ENCODE data around the gene FAM240B. TPM values are rescaled to one million over a fixed set of nuclear protein-coding genes. Genes with fewer than 3 reads are reported as not detected.

Gene FAM240B
- polyA plus RNA-seq, 1 donor from 2014 or later, result not detected

DNA sequence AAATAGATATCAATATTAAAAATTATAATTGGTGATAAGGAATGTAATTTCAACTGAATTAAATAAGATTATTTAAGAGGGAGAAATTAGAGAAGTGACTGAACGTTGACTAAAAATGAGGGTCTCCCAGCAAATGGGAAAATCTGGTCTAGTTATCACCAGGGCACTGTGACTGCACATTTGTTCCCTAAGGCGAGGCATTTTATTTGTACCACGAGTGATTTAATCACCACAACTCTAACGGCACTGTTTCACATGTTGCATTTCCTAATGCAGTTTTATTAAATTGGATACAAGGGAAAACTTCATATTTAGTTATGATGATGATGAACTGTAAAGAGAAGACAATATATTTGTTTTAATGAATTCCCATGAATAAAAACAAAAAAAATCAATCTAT, 26.4 kb upstream of the FAM240B start:
- Histone ChIP-seq H4K20me1 (ENCODE audit: insufficient read depth) (no peaks in the 10 kb centered on the region), H3K9me3 (ENCODE audit: low read length) (no peaks in the 10 kb centered on the region), H3K79me2 (replicated peaks; ENCODE audit: insufficient read depth, low read length) (no peaks in the 10 kb centered on the region), H3K9me2 (ENCODE audit: insufficient read depth, low read length) (no peaks in the 10 kb centered on the region), H3K4me2 (ENCODE audit: low read length) (no peak overlapping the region), H3K9ac (ENCODE audit: low read length) (no peak overlapping the region), H3K36me3 (ENCODE audit: insufficient read depth, low read length) (no peaks in the 10 kb centered on the region), H3F3A (ENCODE audit: insufficient read depth, low read length, poor library complexity, severe bottlenecking) (no peaks in the 10 kb centered on the region), H3K27me3 (ENCODE audit: insufficient read depth, low read depth, low read length) (no peaks in the 10 kb centered on the region), H2AFZ (ENCODE audit: low read depth, low read length) (no peak overlapping the region), H3K4me3 (ENCODE audit: low read length) (no peak overlapping the region), H3K27ac (ENCODE audit: low read length) (no peak overlapping the region)
- TF ChIP-seq, protein P1, sequence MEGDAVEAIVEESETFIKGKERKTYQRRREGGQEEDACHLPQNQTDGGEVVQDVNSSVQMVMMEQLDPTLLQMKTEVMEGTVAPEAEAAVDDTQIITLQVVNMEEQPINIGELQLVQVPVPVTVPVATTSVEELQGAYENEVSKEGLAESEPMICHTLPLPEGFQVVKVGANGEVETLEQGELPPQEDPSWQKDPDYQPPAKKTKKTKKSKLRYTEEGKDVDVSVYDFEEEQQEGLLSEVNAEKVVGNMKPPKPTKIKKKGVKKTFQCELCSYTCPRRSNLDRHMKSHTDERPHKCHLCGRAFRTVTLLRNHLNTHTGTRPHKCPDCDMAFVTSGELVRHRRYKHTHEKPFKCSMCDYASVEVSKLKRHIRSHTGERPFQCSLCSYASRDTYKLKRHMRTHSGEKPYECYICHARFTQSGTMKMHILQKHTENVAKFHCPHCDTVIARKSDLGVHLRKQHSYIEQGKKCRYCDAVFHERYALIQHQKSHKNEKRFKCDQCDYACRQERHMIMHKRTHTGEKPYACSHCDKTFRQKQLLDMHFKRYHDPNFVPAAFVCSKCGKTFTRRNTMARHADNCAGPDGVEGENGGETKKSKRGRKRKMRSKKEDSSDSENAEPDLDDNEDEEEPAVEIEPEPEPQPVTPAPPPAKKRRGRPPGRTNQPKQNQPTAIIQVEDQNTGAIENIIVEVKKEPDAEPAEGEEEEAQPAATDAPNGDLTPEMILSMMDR (IDR thresholded peaks at IDR 0.05; ENCODE audit: poor library complexity, severe bottlenecking), result no peak
- no peak for TF ChIP-seq EP300 (conservative IDR thresholded peaks at IDR 0.05; ENCODE audit: poor library complexity, severe bottlenecking)
- TF ChIP-seq RAD21 (conservative IDR thresholded peaks at IDR 0.05), result no peak
- no peak for TF ChIP-seq POLR2AphosphoS5 (IDR thresholded peaks at IDR 0.05)
- no peak for TF ChIP-seq EZH2 (IDR thresholded peaks at IDR 0.05; ENCODE audit: borderline replicate concordance, insufficient read depth, low read length, poor library complexity, severe bottlenecking)
- no peak for TF ChIP-seq SMC3 (conservative IDR thresholded peaks at IDR 0.05; ENCODE audit: poor library complexity)
- TF ChIP-seq, protein P2, sequence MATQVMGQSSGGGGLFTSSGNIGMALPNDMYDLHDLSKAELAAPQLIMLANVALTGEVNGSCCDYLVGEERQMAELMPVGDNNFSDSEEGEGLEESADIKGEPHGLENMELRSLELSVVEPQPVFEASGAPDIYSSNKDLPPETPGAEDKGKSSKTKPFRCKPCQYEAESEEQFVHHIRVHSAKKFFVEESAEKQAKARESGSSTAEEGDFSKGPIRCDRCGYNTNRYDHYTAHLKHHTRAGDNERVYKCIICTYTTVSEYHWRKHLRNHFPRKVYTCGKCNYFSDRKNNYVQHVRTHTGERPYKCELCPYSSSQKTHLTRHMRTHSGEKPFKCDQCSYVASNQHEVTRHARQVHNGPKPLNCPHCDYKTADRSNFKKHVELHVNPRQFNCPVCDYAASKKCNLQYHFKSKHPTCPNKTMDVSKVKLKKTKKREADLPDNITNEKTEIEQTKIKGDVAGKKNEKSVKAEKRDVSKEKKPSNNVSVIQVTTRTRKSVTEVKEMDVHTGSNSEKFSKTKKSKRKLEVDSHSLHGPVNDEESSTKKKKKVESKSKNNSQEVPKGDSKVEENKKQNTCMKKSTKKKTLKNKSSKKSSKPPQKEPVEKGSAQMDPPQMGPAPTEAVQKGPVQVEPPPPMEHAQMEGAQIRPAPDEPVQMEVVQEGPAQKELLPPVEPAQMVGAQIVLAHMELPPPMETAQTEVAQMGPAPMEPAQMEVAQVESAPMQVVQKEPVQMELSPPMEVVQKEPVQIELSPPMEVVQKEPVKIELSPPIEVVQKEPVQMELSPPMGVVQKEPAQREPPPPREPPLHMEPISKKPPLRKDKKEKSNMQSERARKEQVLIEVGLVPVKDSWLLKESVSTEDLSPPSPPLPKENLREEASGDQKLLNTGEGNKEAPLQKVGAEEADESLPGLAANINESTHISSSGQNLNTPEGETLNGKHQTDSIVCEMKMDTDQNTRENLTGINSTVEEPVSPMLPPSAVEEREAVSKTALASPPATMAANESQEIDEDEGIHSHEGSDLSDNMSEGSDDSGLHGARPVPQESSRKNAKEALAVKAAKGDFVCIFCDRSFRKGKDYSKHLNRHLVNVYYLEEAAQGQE (IDR thresholded peaks at IDR 0.05; ENCODE audit: borderline replicate concordance), result no peak
- no peak for TF ChIP-seq MXI1 (conservative IDR thresholded peaks at IDR 0.05; ENCODE audit: poor library complexity, severe bottlenecking)
- no peak for TF ChIP-seq TAF1 (IDR thresholded peaks at IDR 0.05; ENCODE audit: low read depth)

DNA sequence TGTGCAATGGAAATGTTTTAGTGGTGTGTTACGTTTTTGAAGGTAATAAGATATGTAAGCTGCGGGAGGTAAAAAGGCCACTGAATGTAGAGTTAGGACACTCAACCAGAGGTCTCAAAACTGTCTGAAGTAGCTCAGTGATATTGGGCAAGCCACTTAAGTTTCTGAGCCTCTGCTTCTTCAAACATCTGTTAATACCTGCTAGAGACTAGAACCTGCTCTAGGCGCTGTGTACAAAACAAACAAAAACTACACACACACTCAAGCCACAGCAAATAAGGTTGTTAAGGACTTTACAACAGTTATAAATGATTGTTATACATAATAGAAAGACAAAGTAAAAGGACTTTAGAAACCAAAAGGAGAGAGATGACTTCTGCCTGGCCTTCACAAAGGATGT, 24.6 kb upstream of the FAM240B start:
- Histone ChIP-seq H3K4me2 (ENCODE audit: low read length) (no peak overlapping the region), H3F3A (ENCODE audit: insufficient read depth, low read length, poor library complexity, severe bottlenecking) (no peaks in the 10 kb centered on the region), H3K9me2 (ENCODE audit: insufficient read depth, low read length) (no peaks in the 10 kb centered on the region), H2AFZ (ENCODE audit: low read depth, low read length) (no peak overlapping the region), H3K9me3 (ENCODE audit: low read length) (no peaks in the 10 kb centered on the region), H3K79me2 (replicated peaks; ENCODE audit: insufficient read depth, low read length) (no peaks in the 10 kb centered on the region), H3K4me3 (ENCODE audit: low read length) (no peak overlapping the region), H3K36me3 (ENCODE audit: insufficient read depth, low read length) (no peaks in the 10 kb centered on the region), H3K27ac (ENCODE audit: low read length) (no peak overlapping the region), H3K27me3 (ENCODE audit: insufficient read depth, low read depth, low read length) (no peaks in the 10 kb centered on the region), H3K9ac (ENCODE audit: low read length) (no peak overlapping the region), H4K20me1 (ENCODE audit: insufficient read depth) (no peaks in the 10 kb centered on the region)
- TF ChIP-seq, protein P1 (IDR thresholded peaks at IDR 0.05; ENCODE audit: poor library complexity, severe bottlenecking), result no peak
- TF ChIP-seq MXI1 (conservative IDR thresholded peaks at IDR 0.05; ENCODE audit: poor library complexity, severe bottlenecking) (no peak), EP300 (conservative IDR thresholded peaks at IDR 0.05; ENCODE audit: poor library complexity, severe bottlenecking) (no peak), EZH2 (IDR thresholded peaks at IDR 0.05; ENCODE audit: borderline replicate concordance, insufficient read depth, low read length, poor library complexity, severe bottlenecking) (no peak), TAF1 (IDR thresholded peaks at IDR 0.05; ENCODE audit: low read depth) (no peak), POLR2AphosphoS5 (IDR thresholded peaks at IDR 0.05) (no peak), RAD21 (conservative IDR thresholded peaks at IDR 0.05) (no peak), SMC3 (conservative IDR thresholded peaks at IDR 0.05; ENCODE audit: poor library complexity) (no peak)
- TF ChIP-seq, protein P2 (IDR thresholded peaks at IDR 0.05; ENCODE audit: borderline replicate concordance), result no peak

Measured in neural cell (in vitro differentiated cells).